T follicular helper cell (primary cell): ENCODE data around the gene FGD4.

Experiments
- DNase-seq: peaks from one replicate; pipeline ENCODE4 v3.0.0-alpha.2; 2020; ENCODE audit warnings: low read depth

FGD4 gene

GRCh38 chr12:32679920-32680237 is 280.5 kb downstream of the FGD4 start:
- no peak for DNase-seq

- no peak for DNase-seq
Observed at GRCh38 chr12:32680787-32681186, 281.4 kb downstream of the FGD4 start.

DNA sequence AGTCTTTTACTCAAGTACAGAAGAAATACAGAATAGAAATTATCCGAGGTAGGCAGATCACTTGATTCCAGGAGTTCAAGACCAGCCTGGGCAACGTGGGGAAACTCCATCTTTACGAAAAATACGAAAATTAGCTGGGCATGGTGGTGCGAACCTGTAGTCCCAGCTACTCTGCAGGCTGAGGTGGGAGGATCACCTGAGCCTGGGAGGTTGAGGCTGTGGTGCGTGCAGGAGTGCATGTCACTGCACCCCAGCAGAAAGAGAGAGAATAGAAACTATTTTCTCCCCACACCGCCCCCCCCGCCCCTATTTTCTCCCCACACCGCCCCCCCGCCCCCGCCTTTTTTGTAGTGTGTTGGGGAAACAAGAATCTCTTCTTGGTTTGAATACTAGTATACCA is 281.9 kb downstream of the FGD4 start:
- no peak for DNase-seq

GRCh38 chr12:32686340-32686739 is 287.0 kb downstream of the FGD4 start:
- DNase-seq: no peak

DNA sequence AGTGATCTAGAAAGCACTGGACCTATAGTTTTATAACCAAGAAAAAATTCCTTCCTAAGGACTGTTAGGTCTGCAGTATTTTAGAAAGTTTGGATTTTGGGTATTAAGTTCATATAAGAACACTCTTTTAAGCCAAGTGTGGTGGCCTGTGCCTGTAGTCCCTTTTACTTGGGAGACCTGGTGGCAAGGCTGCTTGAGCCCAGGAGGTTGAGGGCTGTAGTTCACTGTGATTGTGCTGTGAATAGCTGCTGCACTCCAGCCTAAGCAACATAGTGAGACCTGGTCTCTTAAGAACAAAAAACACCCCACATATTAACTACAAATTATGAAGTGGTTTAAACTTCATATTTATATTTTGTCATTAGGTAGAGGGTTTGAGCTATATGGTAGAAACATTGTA is 289.4 kb downstream of the FGD4 start:
- no peak for DNase-seq

GRCh38 chr12:32690927-32691326 is 291.6 kb downstream of the FGD4 start:
- DNase-seq: no peak

DNA sequence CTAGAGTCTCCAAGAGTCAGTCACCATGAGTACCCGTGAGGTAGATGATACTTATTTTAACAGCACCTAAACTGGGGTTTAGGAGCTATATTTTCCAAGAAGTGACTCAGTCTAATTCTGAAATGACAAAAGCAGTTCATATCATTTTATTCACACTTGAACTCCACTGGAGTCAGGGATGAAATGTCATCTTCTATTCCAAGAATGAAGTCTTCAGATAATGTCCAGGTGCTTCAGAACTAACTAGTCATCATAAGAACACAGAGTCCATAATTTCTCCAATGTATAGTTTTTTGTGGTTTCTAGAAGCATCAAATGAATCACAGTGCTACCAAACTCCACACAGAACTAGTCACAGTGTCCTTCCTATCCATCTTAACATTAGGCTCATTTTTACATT is 293.0 kb downstream of the FGD4 start:
- DNase-seq: no peak

- no peak for DNase-seq
Observed at GRCh38 chr12:32693036-32693435, 293.7 kb downstream of the FGD4 start.
